GM12878 (cell line): ENCODE measurements around the gene MAD1L1. TPM values are rescaled to one million over a fixed set of nuclear protein-coding genes. Genes with fewer than 3 reads are reported as not detected.

Experiments
- ATAC-seq: fragments of 200-7000 bp; cut with Tn5 transposase; 3 replicates; pipeline ENCODE4 v1.9.1; 2020; ENCODE audit warnings: mild to moderate bottlenecking, moderate library complexity
- BruUV-seq: library from RNA; stranded (reverse); fragments of 400-500 nt; replicated peaks from 2 replicates; lab custom pipeline; 2021; lab: Mats Ljungman, UMichigan
- CTCF ChIA-PET: fragments of 300-600 bp; sonication (Branson Sonifier 250); formaldehyde crosslinking; extraction: SDS; loops from one replicate; lab custom pipeline; 2021; ENCODE audit warnings: inconsistent platforms; lab: Yijun Ruan, JAX
- POLR2A ChIA-PET: fragments of 350-600 bp; formaldehyde crosslinking; extraction: SDS; loops from one replicate; lab custom pipeline; 2021; ENCODE audit warnings: inconsistent platforms; lab: Charles Lee
- RAD21 ChIA-PET: fragments of 300-600 bp; sonication (Branson Sonifier 250); formaldehyde crosslinking; loops from one replicate; lab custom pipeline; 2023; ENCODE audit warnings: antibody characterized with exemption; ENCODE audit not compliant: unreplicated experiment; lab: Charles Lee
- SMC1A ChIA-PET: fragments of 300-600 bp; sonication (Branson Sonifier 250); formaldehyde crosslinking; loops from one replicate; lab custom pipeline; 2023; ENCODE audit not compliant: unreplicated experiment, uncharacterized antibody; lab: Charles Lee
- DNase-seq: peaks from one replicate; pipeline ENCODE4 v3.0.0-alpha.2; 2011; ENCODE audit warnings: low read depth, low spot score
- FAIRE-seq: peaks from 3 replicates; lab custom pipeline; 2011; peaks lifted over from hg19 to GRCh38; lab: Jason Lieb, UNC
- H2AFZ ChIP-seq: 2 replicates; pipeline ENCODE4 v1.6.0; 2011; ENCODE audit warnings: low read depth, low read length, control low read depth; ENCODE audit not compliant: control insufficient read depth
- H3K27ac ChIP-seq: 2 replicates; pipeline ENCODE4 v1.5.1; 2011; ENCODE audit warnings: control low read depth; ENCODE audit not compliant: control insufficient read depth, insufficient read depth
- H3K27me3 ChIP-seq, 2 experiments: replicated peaks in 1 of 2; 2 replicates each; pipeline versions ENCODE4 v1.6.0 to v1.6.1; 2011; ENCODE audit warnings: low read length in 1 of 2; ENCODE audit not compliant: control insufficient read depth in 2 of 2, insufficient read depth in 2 of 2
- H3K36me3 ChIP-seq, 2 experiments: 2 replicates each; pipeline ENCODE4 v1.5.1; 2011; ENCODE audit warnings: low read length in 1 of 2; ENCODE audit not compliant: control insufficient read depth in 2 of 2, insufficient read depth in 2 of 2
- H3K4me1 ChIP-seq: 2 replicates; pipeline ENCODE4 v1.6.1; 2011; ENCODE audit warnings: mild to moderate bottlenecking, low read length, moderate library complexity, mixed read lengths; ENCODE audit not compliant: control insufficient read depth, insufficient read depth
- H3K4me2 ChIP-seq: 2 replicates; pipeline ENCODE4 v1.6.0; 2011; ENCODE audit warnings: control low read depth; ENCODE audit not compliant: control insufficient read depth, insufficient read depth
- H3K4me3 ChIP-seq: fragments of 200-600 bp; sonication (generic); 2 replicates; pipeline ENCODE4 v1.5.1; 2016
- H3K79me2 ChIP-seq: 2 replicates; pipeline ENCODE4 v1.6.0; 2011; ENCODE audit warnings: low read length; ENCODE audit not compliant: control insufficient read depth, insufficient read depth
- H3K9ac ChIP-seq: 2 replicates; pipeline ENCODE4 v1.8.0; 2011; ENCODE audit warnings: low read length, control low read depth, mixed read lengths; ENCODE audit not compliant: control insufficient read depth, insufficient read depth
- H3K9me3 ChIP-seq: replicated peaks from 3 replicates; pipeline ENCODE4 v1.5.1; 2011; ENCODE audit warnings: mild to moderate bottlenecking, low read length; ENCODE audit not compliant: control insufficient read depth, insufficient read depth
- H4K20me1 ChIP-seq: 2 replicates; pipeline ENCODE4 v1.6.0; 2011; ENCODE audit not compliant: control insufficient read depth, insufficient read depth
- E2F8 ChIP-seq: fragments of 450-650 bp; IDR thresholded peaks from 2 replicates; pipeline ENCODE4 v1.6.1; 2018; ENCODE audit warnings: mild to moderate bottlenecking, low read depth, moderate library complexity; ENCODE audit not compliant: partially characterized antibody
- HDGF ChIP-seq: fragments of 450-650 bp; IDR thresholded peaks from 2 replicates; pipeline ENCODE4 v1.6.1; 2016; ENCODE audit warnings: antibody characterized with exemption
- PKNOX1 ChIP-seq: fragments of 450-650 bp; IDR thresholded peaks from 2 replicates; pipeline ENCODE4 v1.6.1; 2016; ENCODE audit warnings: mild to moderate bottlenecking
- SMAD5 ChIP-seq: IDR thresholded peaks from 2 replicates; pipeline ENCODE4 v1.6.1; 2016; ENCODE audit warnings: antibody characterized with exemption, low read depth
- SMC3 ChIP-seq: IDR thresholded peaks from 2 replicates; pipeline ENCODE4 v1.6.1; 2011; ENCODE audit warnings: low read length, improper control_type of control experiment, borderline replicate concordance
- ZBTB11 ChIP-seq: fragments of 450-650 bp; formaldehyde crosslinking; IDR thresholded peaks from 2 replicates; pipeline ENCODE4 v1.5.0; 2022; ENCODE audit warnings: mild to moderate bottlenecking, missing genetic modification characterization
- ZBTB33 ChIP-seq: fragments of 450-650 bp; IDR thresholded peaks from 2 replicates; pipeline ENCODE4 v1.6.1; 2017; ENCODE audit warnings: mild to moderate bottlenecking
- WGBS: methylation state at CpG from one replicate; pipeline ENCODE4 v1.1.6; 2016; ENCODE audit warnings: low lambda C conversion rate; ENCODE audit not compliant: insufficient replicate concordance, insufficient coverage; ENCODE audit errors: missing lambda C conversion rate; 5-methylcytosine and 5-hydroxymethylcytosine counted together
- in situ Hi-C: fragments of 300-500 bp; cut with MboI; formaldehyde crosslinking; loops from 9 replicates; pipeline ENCODE4 v1.14.3; 2018; ENCODE audit warnings: mixed read lengths
- intact Hi-C: fragments of 100-400 bp; cut with micrococcal nuclease; formaldehyde crosslinking; loops from one replicate; pipeline ENCODE4 v1.14.2; 2022; ENCODE audit not compliant: unreplicated experiment
- polyA plus RNA-seq, 11 experiments: library from polyadenylated mRNA; depleted of rRNA in 4 of 11; unstranded in 6 of 11; stranded (reverse) in 5 of 11; fragments of >200 nt; fragmentation: Nextera tagmentation in 4 of 11; fragmentation: Illumina TruSeq in 1 of 11; extraction: Ambion mirVana in 4 of 11; extraction: Trizol in 1 of 11; gene quantifications; 1 replicate in 1 of 11; 2 replicates in 10 of 11; pipeline versions ENCODE4 v1.2.1 to v1.2.3, GENCODE V29; 2011 to 2016; ENCODE audit warnings: inconsistent platforms in 2 of 11, missing spikeins in 2 of 11, low read depth in 1 of 11
- total RNA-seq, 4 experiments: library from RNA; depleted of rRNA in 3 of 4; stranded (reverse); fragments of >200 nt in 3 of 4; fragmentation: Illumina TruSeq in 1 of 4; extraction: Trizol in 1 of 4; gene quantifications; 2 replicates each; pipeline versions ENCODE4 v1.2.1 to v1.2.3, GENCODE V29; 2013 to 2021

MAD1L1 gene
- total and polyA plus RNA-seq, 10 of the 15 experiments (the other 5 are each of a cell fraction or from before 2014, with no cell fraction given) = 2.2 to 76.8 (median 38.3) TPM

- no peak for FAIRE-seq
- Histone ChIP-seq H3K4me2 (no peak overlapping the region), H3K4me1 (no peaks in the 10 kb centered on the region), H4K20me1 (peaks cover 2% of the 10 kb centered on the region; the same call in 1 of the 2 replicates), H2AFZ (no peak overlapping the region), H3K36me3 (peaks cover 10 to 48% of the 10 kb centered on the region in 2 experiments), H3K79me2 (no peaks in the 10 kb centered on the region; the same call in 1 of the 2 replicates), H3K4me3 (no peak overlapping the region), H3K9me3 (no peaks in the 10 kb centered on the region), H3K27me3 (no peaks in the 10 kb centered on the region), H3K27ac (no peak overlapping the region), H3K9ac (no peak overlapping the region)
- ChIA-PET RAD21 (no interaction called here), POLR2A (no interaction called here), CTCF (no interaction called here), SMC1A (no interaction called here)
- intact Hi-C loops = no loop called here
- no peak for ATAC-seq
- TF ChIP-seq SMAD5 (no peak), HDGF (no peak), ZBTB11 (CRISPR knock-in tag) (no peak), PKNOX1 (no peak), ZBTB33 (no peak), E2F8 (no peak), SMC3 (no peak)
- in situ Hi-C loops = no loop called here
- WGBS = 91% methylated on average over 22 of the region's 22 CpGs
- no TSS peak for BruUV-seq
- no peak for DNase-seq
Observed at GRCh38 chr7:2222516-2222915, 10.2 kb downstream of the MAD1L1 start.
